ENCODE results near the gene RNF183. TPM values are rescaled to one million over a fixed set of nuclear protein-coding genes. Genes with fewer than 3 reads are reported as not detected.

Gene RNF183
- total RNA-seq, 1 donor from 2014 or later = not detected

- Histone ChIP-seq H3K9ac (ENCODE audit: low read length) (no peak overlapping the region), H2AFZ (ENCODE audit: low read depth, low read length) (no peak overlapping the region), H3K4me2 (ENCODE audit: low read length) (no peak overlapping the region), H3K4me1 (ENCODE audit: insufficient read depth, low read length) (no peaks in the 10 kb centered on the region), H3K27me3 (ENCODE audit: insufficient read depth, low read length) (no peaks in the 10 kb centered on the region), H4K20me1 (ENCODE audit: insufficient read depth, low read length) (peaks cover 4% of the 10 kb centered on the region), H3K4me3 (ENCODE audit: insufficient read depth, low read depth, low read length) (no peak overlapping the region), H3K79me2 (ENCODE audit: insufficient read depth, low read length) (no peaks in the 10 kb centered on the region), H3K36me3 (ENCODE audit: insufficient read depth, low read length) (peaks cover 21% of the 10 kb centered on the region), H3K27ac (ENCODE audit: low read depth, low read length) (no peak overlapping the region), H3K9me3 (ENCODE audit: insufficient read depth, low read depth, low read length) (no peaks in the 10 kb centered on the region)
- H3K27ac Mint-ChIP-seq (ENCODE audit: unreplicated experiment) = no peak overlapping the region
- no peak overlapping the region for H3K4me3 Mint-ChIP-seq (ENCODE audit: unreplicated experiment)
- no peaks in the 10 kb centered on the region for H3K27me3 Mint-ChIP-seq (ENCODE audit: low read depth, unreplicated experiment)
- no peaks in the 10 kb centered on the region for H3K9me3 Mint-ChIP-seq (ENCODE audit: unreplicated experiment)
- FAIRE-seq (no peak), DNase-seq (ENCODE audit: low read depth) (no peak)
- H3K4me1 Mint-ChIP-seq (ENCODE audit: low read depth, unreplicated experiment) = peaks cover 2% of the 10 kb centered on the region
- TF ChIP-seq CTCF (IDR thresholded peaks at IDR 0.05; ENCODE audit: insufficient read depth, low read depth, low read length) (no peak), EZH2 (IDR thresholded peaks at IDR 0.05; ENCODE audit: insufficient read depth, low read length) (no peak)
- H3K36me3 Mint-ChIP-seq (ENCODE audit: low read depth, unreplicated experiment) = peaks cover 13% of the 10 kb centered on the region
Observed at GRCh38 chr9:113266174-113266573, 37.0 kb downstream of the RNF183 start.

GRCh38 chr9:113261917-113262671, 41.1 kb downstream of the RNF183 start:
- Histone ChIP-seq H3K9ac (ENCODE audit: low read length) (no peak overlapping the region), H3K4me1 (ENCODE audit: insufficient read depth, low read length) (no peaks in the 10 kb centered on the region), H3K9me3 (ENCODE audit: insufficient read depth, low read depth, low read length) (no peaks in the 10 kb centered on the region), H4K20me1 (ENCODE audit: insufficient read depth, low read length) (no peaks in the 10 kb centered on the region), H3K4me2 (ENCODE audit: low read length) (no peak overlapping the region), H3K4me3 (ENCODE audit: insufficient read depth, low read depth, low read length) (no peak overlapping the region), H3K27ac (ENCODE audit: low read depth, low read length) (no peak overlapping the region), H2AFZ (ENCODE audit: low read depth, low read length) (no peak overlapping the region), H3K36me3 (ENCODE audit: insufficient read depth, low read length) (peaks cover 9% of the 10 kb centered on the region), H3K27me3 (ENCODE audit: insufficient read depth, low read length) (no peaks in the 10 kb centered on the region), H3K79me2 (ENCODE audit: insufficient read depth, low read length) (no peaks in the 10 kb centered on the region)
- Mint-ChIP-seq H3K36me3 (ENCODE audit: low read depth, unreplicated experiment) (peaks cover 19% of the 10 kb centered on the region), H3K4me3 (ENCODE audit: unreplicated experiment) (no peak overlapping the region), H3K9me3 (ENCODE audit: unreplicated experiment) (no peaks in the 10 kb centered on the region), H3K4me1 (ENCODE audit: low read depth, unreplicated experiment) (no peaks in the 10 kb centered on the region), H3K27me3 (ENCODE audit: low read depth, unreplicated experiment) (no peaks in the 10 kb centered on the region), H3K27ac (ENCODE audit: unreplicated experiment) (no peak overlapping the region)
- DNase-seq (ENCODE audit: low read depth) (no peak), FAIRE-seq (no peak)
- no peak for TF ChIP-seq EZH2 (IDR thresholded peaks at IDR 0.05; ENCODE audit: insufficient read depth, low read length)
- no peak for TF ChIP-seq CTCF (IDR thresholded peaks at IDR 0.05; ENCODE audit: insufficient read depth, low read depth, low read length)

GRCh38 chr9:113258282-113258681, 44.9 kb downstream of the RNF183 start:
- Mint-ChIP-seq H3K4me1 (ENCODE audit: low read depth, unreplicated experiment) (no peaks in the 10 kb centered on the region), H3K27ac (ENCODE audit: unreplicated experiment) (no peak overlapping the region), H3K36me3 (ENCODE audit: low read depth, unreplicated experiment) (peaks cover 16% of the 10 kb centered on the region), H3K27me3 (ENCODE audit: low read depth, unreplicated experiment) (no peaks in the 10 kb centered on the region), H3K4me3 (ENCODE audit: unreplicated experiment) (no peak overlapping the region), H3K9me3 (ENCODE audit: unreplicated experiment) (no peaks in the 10 kb centered on the region)
- Histone ChIP-seq H4K20me1 (ENCODE audit: insufficient read depth, low read length) (peaks cover 5% of the 10 kb centered on the region), H3K9me3 (ENCODE audit: insufficient read depth, low read depth, low read length) (no peaks in the 10 kb centered on the region), H3K27me3 (ENCODE audit: insufficient read depth, low read length) (no peaks in the 10 kb centered on the region), H3K4me2 (ENCODE audit: low read length) (no peak overlapping the region), H3K36me3 (ENCODE audit: insufficient read depth, low read length) (peaks cover 13% of the 10 kb centered on the region), H3K79me2 (ENCODE audit: insufficient read depth, low read length) (no peaks in the 10 kb centered on the region), H2AFZ (ENCODE audit: low read depth, low read length) (no peak overlapping the region), H3K27ac (ENCODE audit: low read depth, low read length) (no peak overlapping the region), H3K9ac (ENCODE audit: low read length) (no peak overlapping the region), H3K4me1 (ENCODE audit: insufficient read depth, low read length) (no peaks in the 10 kb centered on the region), H3K4me3 (ENCODE audit: insufficient read depth, low read depth, low read length) (no peak overlapping the region)
- DNase-seq (ENCODE audit: low read depth) = no peak
- no peak for TF ChIP-seq CTCF (IDR thresholded peaks at IDR 0.05; ENCODE audit: insufficient read depth, low read depth, low read length)
- TF ChIP-seq EZH2 (IDR thresholded peaks at IDR 0.05; ENCODE audit: insufficient read depth, low read length) = no peak
- no peak for FAIRE-seq

Data from astrocyte (in vitro differentiated cells and primary cell).